Endothelial cell (in vitro differentiated cells): ENCODE data around the gene TMEM178B. TPM values are rescaled to one million over a fixed set of nuclear protein-coding genes. Genes with fewer than 3 reads are reported as not detected.

Experiments used
- DNase-seq: peaks from one replicate; pipeline ENCODE4 v3.0.0; 2021; ENCODE audit warnings: low spot score
- H3K27ac Mint-ChIP-seq: one replicate; pipeline ENCODE4 v1.8.0; 2021; ENCODE audit warnings: mixed read lengths, inconsistent platforms; ENCODE audit not compliant: unreplicated experiment
- H3K27me3 Mint-ChIP-seq: one replicate; pipeline ENCODE4 v1.8.0; 2021; ENCODE audit warnings: mild to moderate bottlenecking, moderate library complexity, mixed read lengths, inconsistent platforms; ENCODE audit not compliant: unreplicated experiment
- H3K36me3 Mint-ChIP-seq: one replicate; pipeline ENCODE4 v1.8.0; 2021; ENCODE audit warnings: mild to moderate bottlenecking, low read depth, mixed read lengths, inconsistent platforms; ENCODE audit not compliant: unreplicated experiment
- H3K4me1 Mint-ChIP-seq: one replicate; pipeline ENCODE4 v1.8.0; 2021; ENCODE audit warnings: mild to moderate bottlenecking, mixed read lengths, inconsistent platforms; ENCODE audit not compliant: unreplicated experiment
- H3K4me3 Mint-ChIP-seq: one replicate; pipeline ENCODE4 v1.8.0; 2021; ENCODE audit warnings: mild to moderate bottlenecking, mixed read lengths, inconsistent platforms; ENCODE audit not compliant: unreplicated experiment
- H3K9me3 Mint-ChIP-seq: one replicate; pipeline ENCODE4 v1.8.0; 2021; ENCODE audit warnings: mixed read lengths, inconsistent platforms; ENCODE audit not compliant: unreplicated experiment
- CTCF ChIP-seq: fragments of 200-600 bp; sonication (generic); IDR thresholded peaks from one replicate; pipeline ENCODE4 v1.5.0; 2021; ENCODE audit warnings: antibody characterized with exemption; ENCODE audit not compliant: unreplicated experiment
- total RNA-seq: library from RNA; stranded (reverse); fragmentation: NEBNext Ultra II Directional; extraction: Animal tissue kit (Norgen Biotek cat#: 25700); gene quantifications from one replicate; pipeline ENCODE4 v1.2.1, GENCODE V29; 2021; ENCODE audit not compliant: unreplicated experiment

The TMEM178B gene
- total RNA-seq, 1 donor from 2014 or later = 0.28 TPM

- no peak overlapping the region for H3K4me3 Mint-ChIP-seq
- H3K9me3 Mint-ChIP-seq = no peaks in the 10 kb centered on the region
- TF ChIP-seq CTCF = no peak
- no peak overlapping the region for H3K27ac Mint-ChIP-seq
- H3K36me3 Mint-ChIP-seq = no peaks in the 10 kb centered on the region
- peaks cover 1% of the 10 kb centered on the region for H3K27me3 Mint-ChIP-seq
- H3K4me1 Mint-ChIP-seq = peaks cover 14% of the 10 kb centered on the region
- DNase-seq = no peak
Measured at GRCh38 chr7:141430455-141431139, 356.7 kb downstream of the TMEM178B start.

- Mint-ChIP-seq H3K9me3 (no peaks in the 10 kb centered on the region), H3K36me3 (no peaks in the 10 kb centered on the region), H3K4me1 (peaks cover 14% of the 10 kb centered on the region), H3K27me3 (peaks cover 1% of the 10 kb centered on the region), H3K27ac (no peak overlapping the region), H3K4me3 (no peak overlapping the region)
- no peak for TF ChIP-seq CTCF
- no peak for DNase-seq
Measured at GRCh38 chr7:141431140-141431479, 357.2 kb downstream of the TMEM178B start.

- TF ChIP-seq CTCF = no peak
- Mint-ChIP-seq H3K9me3 (no peaks in the 10 kb centered on the region), H3K4me3 (no peak overlapping the region), H3K4me1 (peaks cover 14% of the 10 kb centered on the region), H3K27me3 (peaks cover 1% of the 10 kb centered on the region), H3K27ac (no peak overlapping the region), H3K36me3 (no peaks in the 10 kb centered on the region)
- DNase-seq = no peak
Measured at GRCh38 chr7:141431711-141432110, 357.8 kb downstream of the TMEM178B start.

- no peaks in the 10 kb centered on the region for H3K36me3 Mint-ChIP-seq
- no peaks in the 10 kb centered on the region for H3K9me3 Mint-ChIP-seq
- no peak for TF ChIP-seq CTCF
- H3K4me1 Mint-ChIP-seq = peaks cover 14% of the 10 kb centered on the region
- no peak overlapping the region for H3K4me3 Mint-ChIP-seq
- no peak for DNase-seq
- peaks cover 1% of the 10 kb centered on the region for H3K27me3 Mint-ChIP-seq
- H3K27ac Mint-ChIP-seq = no peak overlapping the region
Measured at GRCh38 chr7:141433698-141434097, 359.8 kb downstream of the TMEM178B start.

GRCh38 chr7:141436139-141436538, 362.3 kb downstream of the TMEM178B start:
- no peaks in the 10 kb centered on the region for H3K36me3 Mint-ChIP-seq
- DNase-seq = no peak

More at GRCh38 chr7:141436139-141436538, 362.3 kb downstream of the TMEM178B start:
- peaks cover 1% of the 10 kb centered on the region for H3K27me3 Mint-ChIP-seq
- no peak for TF ChIP-seq CTCF
- H3K4me3 Mint-ChIP-seq = no peak overlapping the region
- H3K9me3 Mint-ChIP-seq = no peaks in the 10 kb centered on the region
- peaks cover 2% of the 10 kb centered on the region for H3K4me1 Mint-ChIP-seq
- no peak overlapping the region for H3K27ac Mint-ChIP-seq
